NCI-H446 treated with DMSO at 0.1 percent for 48 hours (cell line): Measurements from ENCODE around the gene LCMT2.
"Not testable (repeated sequence)": the region's sequence is repeated elsewhere in the genome, so short reads cannot be mapped to it uniquely, and the experiment has no call there.

Experiments used
- DNase-seq: peaks from one replicate; lab custom pipeline; 2025; lab: John Stamatoyannopoulos, UW

Gene LCMT2

DNA sequence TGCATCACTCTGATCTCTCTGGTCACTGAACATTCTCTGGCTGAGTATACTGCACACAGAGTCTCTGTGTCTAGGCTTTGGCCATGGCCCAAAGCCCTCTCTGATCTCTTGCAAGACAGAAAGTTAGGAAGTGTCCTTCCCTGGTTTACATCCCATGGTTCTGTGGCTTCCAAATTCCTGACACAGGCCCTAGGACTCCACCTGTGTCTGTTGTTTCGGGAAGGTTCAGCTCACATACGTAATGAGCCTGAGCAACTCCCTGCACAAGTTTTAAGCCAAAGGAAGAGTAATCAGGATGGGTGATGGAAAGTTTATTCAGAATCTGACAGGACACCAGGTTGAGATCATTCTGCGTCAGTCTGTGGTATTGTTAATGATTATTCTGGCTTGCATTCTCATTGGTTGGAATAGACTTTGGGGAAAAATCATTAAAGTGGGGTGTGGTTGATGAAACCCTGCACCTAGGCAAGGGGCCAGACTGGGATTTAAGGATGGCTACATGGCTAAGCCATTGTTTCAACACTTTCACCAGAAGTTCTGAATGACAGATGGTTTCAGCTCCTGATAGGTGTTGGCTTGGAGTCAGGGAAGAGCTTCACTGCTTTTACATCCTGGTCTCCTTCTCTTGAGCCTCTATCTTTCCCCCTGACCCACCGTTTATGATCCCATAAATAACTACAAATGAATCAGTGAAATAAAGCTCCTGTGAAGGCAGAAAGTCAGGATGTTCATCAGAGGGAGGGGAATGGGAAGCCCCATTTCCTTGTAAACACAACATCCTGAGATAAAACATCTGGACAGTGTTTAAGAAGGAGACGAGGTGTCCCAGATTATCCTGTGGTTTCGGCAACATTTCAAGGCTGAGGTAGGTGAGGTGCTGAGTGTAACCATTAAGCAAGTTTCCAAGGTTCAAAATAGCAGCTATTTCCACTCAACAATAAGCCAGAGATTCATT lies 14.1 kb downstream of the LCMT2 start:
- no peak for DNase-seq

- no peak for DNase-seq
Observed at GRCh38 chr15:43314171-43314570, 16.2 kb downstream of the LCMT2 start.

DNA sequence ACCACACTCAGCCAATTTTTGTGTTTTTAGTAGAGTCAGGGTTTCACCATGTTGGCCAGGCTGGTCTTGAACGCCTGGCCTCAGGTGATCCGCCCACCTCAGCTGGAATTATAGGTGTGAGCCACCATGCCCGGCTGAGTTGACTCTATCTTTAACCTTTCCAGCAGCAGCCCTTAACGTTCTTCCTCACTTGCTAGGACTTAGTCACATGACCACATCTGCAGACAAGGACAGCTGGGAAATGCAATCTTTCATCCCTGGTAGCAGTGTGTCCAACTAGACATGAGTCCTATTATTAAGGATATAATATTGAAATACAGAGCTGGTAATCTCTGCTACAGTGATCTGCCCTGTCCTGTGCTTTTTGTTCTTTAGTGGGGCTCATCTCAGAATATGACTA lies 18.0 kb downstream of the LCMT2 start:
- no peak for DNase-seq

GRCh38 chr15:43302205-43302817 lies 28.1 kb downstream of the LCMT2 start, which contains the start of gene TGM7:
Gene TGM7, minus strand, starts transcription at chr15:43302255.
- DNase-seq, result no peak

GRCh38 chr15:43299884-43300283 lies 30.5 kb downstream of the LCMT2 start:
- no peak for DNase-seq

GRCh38 chr15:43299411-43299810 lies 31.0 kb downstream of the LCMT2 start:
- DNase-seq, result no peak

- DNase-seq, result no peak
Observed at GRCh38 chr15:43294091-43294706, 36.2 kb downstream of the LCMT2 start.

GRCh38 chr15:43293432-43293831 lies 36.9 kb downstream of the LCMT2 start:
- no peak for DNase-seq

DNA sequence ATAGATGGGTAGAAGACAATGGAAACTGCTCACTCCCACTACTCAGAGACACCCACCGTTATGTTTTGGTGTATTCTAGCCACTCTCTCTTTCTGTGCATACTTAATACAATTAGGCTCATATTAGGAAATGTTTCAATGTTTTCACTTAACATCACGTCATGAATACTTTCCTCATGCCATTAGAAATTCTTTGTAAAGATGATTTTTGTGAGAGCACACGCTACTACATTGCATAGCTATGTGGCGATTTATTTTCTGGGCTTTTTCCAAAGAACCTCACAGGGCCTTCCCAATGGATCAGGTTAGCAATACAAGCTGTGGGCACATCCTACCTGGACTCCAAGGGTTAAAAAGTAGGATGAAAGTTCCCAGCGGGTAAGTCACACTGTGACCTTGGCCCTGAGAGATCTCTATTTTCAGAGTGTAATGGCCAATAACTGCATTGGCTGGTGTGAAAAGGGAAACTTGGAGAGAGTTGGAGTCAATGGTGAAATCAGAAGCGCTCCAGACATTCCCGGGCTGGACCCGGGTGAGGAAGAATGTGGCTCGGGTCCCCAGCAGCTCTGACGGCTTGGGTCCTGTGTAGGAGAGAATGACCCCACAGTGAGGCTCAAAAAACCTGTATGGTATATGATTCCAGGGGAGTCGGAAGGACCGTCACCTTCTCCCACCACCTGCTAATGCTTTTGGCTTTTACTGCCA lies 37.8 kb downstream of the LCMT2 start:
- no peak for DNase-seq

DNA sequence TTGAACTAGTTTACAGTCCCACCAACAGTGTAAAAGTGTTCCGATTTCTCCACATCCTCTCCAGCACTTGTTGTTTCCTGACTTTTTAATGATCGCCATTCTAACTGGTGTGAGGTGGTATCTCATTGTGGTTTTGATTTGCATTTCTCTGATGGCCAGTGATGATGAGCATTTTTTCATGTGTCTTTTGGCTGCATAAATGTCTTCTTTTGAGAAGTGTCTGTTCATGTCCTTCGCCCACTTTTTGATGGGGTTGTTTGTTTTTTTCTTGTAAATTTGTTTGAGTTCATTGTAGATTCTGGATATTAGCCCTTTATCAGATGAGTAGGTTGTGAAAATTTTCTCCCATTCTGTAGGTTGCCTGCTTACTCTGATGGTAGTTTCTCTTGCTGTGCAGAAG lies 40.7 kb downstream of the LCMT2 start:
- not testable (repeated sequence) for DNase-seq

DNA sequence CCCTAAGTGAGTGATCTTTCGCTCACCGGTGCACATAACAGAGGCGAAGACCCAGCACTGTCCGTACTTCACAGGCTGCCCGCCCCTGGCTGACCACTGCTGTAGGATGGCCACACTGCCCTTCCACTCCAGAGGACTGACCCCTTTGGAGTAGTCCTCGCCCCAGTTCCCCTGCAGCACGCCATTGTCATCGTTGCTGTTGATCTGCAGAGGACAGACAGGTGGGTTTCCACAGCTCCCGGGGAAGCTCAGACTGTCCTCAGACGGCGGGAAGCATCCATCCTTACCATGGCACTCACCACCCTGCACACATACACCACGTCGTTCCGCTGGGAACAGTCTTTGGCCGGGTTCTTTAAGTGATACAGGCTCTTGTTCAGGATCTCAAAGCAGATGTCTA lies 43.1 kb downstream of the LCMT2 start:
- DNase-seq, result no peak

- DNase-seq, result no peak
Observed at GRCh38 chr15:43286074-43286473, 44.3 kb downstream of the LCMT2 start.

DNA sequence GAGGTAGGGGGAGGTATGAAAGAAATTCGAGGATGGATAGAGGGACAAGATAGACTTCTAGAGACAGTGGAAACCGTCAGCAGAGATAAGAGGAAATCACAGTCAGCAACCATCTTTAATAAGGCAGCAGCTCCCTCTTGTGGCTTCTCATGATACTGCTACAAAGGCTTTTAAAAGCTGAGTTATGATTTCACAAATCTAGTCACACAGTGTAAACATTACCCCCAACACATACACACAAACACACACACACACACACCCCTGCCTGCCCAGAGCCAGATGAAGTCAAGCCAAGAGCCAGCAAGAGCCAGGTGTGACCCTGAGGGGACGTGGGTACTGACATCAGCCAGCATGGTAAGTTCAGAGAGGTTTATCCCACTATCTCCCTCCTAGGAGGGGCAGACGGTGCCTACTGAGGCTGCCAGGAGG lies 44.8 kb downstream of the LCMT2 start:
- DNase-seq, result peak; percentile 15

- no peak for DNase-seq
Observed at GRCh38 chr15:43283526-43283925, 46.8 kb downstream of the LCMT2 start.

DNA sequence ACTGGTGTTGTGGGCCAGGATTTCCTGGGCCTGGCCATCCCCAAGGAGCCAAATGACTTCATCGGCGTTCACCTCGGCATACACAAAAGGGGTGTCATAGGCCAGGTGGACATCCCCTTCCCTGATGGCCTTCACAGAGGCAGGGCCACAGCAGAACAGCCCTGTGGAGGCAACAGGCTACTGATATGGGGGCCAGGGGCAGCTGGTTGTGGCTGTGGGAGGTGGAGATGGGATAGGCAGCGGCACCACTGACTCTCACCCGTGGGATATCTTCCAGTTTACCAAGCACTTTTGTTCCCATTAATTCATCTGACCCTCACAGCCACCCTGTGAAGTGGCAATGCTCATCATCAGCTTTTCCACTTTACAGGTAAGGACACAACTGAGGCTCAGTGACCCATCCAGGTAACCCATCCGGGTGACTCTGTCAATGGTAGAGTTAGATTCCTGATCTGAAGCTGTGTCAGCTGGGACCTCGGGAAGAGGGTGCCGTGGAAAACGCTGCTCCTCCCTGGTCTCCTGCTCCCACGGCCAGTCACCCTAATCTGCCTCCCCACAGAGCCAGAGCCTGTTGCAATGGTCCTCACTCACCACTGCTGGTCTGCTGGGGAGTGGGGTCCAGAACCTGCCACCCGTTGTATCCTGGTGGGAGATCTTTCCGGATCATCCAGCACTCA lies 48.3 kb downstream of the LCMT2 start:
- no peak for DNase-seq

GRCh38 chr15:43280996-43281395 lies 49.4 kb downstream of the LCMT2 start:
- DNase-seq, result no peak

- DNase-seq, result no peak
Observed at GRCh38 chr15:43279496-43279895, 50.9 kb downstream of the LCMT2 start.

DNA sequence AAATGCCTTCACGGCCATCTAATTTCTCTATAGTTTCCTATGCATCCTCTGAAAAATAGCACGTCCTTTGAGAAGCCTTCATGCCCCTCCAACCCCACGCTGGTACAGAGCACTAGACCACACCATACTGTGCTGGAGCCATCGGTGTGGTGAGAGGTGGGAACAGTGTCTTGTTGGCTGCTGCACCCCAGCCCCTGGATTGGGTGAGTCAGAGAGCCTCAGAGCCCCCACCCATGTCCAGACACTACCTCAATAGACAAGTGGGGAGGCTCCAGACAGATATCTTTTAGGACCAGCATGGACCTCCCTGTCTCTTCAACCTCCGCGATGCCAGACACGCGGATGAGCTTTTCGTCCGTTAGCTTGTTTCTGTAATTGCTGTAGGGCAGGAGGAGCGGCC lies 51.5 kb downstream of the LCMT2 start:
- no peak for DNase-seq

GRCh38 chr15:43277901-43278300 lies 52.5 kb downstream of the LCMT2 start:
- no peak for DNase-seq

DNA sequence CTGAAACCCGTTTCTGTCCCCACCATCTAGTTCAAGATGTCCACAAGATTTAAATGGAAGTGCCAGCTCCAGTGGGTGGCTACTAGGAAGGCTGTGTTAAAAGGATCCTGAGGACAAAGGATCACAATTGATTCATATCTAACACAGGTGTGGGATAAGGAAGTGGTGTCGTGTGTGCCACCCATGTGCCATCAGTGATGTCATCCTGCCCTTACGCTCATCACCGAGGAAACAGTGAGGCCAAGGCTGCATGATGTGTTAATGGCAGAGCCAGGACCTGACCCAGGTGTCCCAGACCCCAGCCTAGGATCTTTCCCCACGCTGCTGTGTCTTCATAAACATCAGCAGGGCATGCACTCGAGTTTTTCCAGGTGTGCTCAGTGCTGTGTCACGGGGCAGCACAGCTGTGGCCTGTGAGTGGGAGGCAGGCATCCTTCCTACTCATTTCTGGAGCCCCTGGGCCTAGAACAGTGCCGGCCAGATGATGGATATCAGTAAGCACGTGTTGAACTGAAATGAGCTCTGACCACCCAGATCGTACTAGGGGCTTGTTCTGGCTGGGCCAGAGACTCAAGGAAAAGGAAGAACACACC lies 53.0 kb downstream of the LCMT2 start:
- DNase-seq, result no peak

- DNase-seq, result no peak
Observed at GRCh38 chr15:43276563-43277200, 53.7 kb downstream of the LCMT2 start.
